Omental fat pad (tissue), 4 donors: ENCODE measurements around the gene COL6A1. TPM values are rescaled to one million over a fixed set of nuclear protein-coding genes. Genes with fewer than 3 reads are reported as not detected.

Source experiments
- ATAC-seq: fragments of 150-250 bp; one replicate; pipeline ENCODE4 v1.9.1; 2016; ENCODE audit warnings: mild to moderate bottlenecking, moderate library complexity; ENCODE audit not compliant: low FRiP score
- DNase-seq: peaks from one replicate; pipeline ENCODE4 v3.0.0-alpha.2; 2019; ENCODE audit warnings: low spot score
- total RNA-seq, 4 donors: library from RNA; depleted of rRNA; stranded (reverse); fragments of >200 nt; gene quantifications; one replicate each; pipeline ENCODE4 v1.1.0, GENCODE V29; 2016
- TF ChIP-seq, protein P1 (sequence below), 3 donors: fragments of 450-650 bp; IDR thresholded peaks; one replicate each; pipeline ENCODE4 v1.5.1; 2016 to 2017; ENCODE audit warnings: antibody characterized with exemption in 3 of 3, mild to moderate bottlenecking in 3 of 3, moderate library complexity in 2 of 3

COL6A1 gene
- total RNA-seq, 4 donors from 2014 or later: 410 to 1,024 (median 521) TPM

DNA sequence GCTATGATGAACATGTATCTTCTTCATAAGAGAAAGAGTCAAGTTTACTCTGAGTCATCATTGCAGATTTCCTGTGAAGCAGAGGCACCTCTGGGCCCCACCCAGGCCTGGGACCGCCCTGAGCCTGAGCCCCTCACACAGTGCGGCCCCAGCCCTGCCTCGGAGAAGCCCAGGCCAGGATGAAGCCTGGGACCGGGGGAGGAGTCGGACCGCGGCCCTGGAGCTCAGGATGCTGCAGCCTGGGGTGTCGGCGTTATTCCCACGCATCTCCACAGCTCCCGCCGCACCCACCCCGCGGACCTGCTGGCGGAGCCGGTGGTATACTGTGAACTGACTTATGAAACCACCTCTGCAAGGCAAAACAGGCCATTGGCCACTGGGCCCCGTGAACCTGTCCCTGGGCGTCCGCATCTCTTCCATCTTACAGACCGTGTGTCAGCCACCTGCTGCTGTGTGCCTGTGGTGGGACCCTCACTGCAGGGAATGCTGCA, 2.4 kb upstream of the COL6A1 start:
- DNase-seq (no peak), ATAC-seq (no peak)
- TF ChIP-seq, protein P1, sequence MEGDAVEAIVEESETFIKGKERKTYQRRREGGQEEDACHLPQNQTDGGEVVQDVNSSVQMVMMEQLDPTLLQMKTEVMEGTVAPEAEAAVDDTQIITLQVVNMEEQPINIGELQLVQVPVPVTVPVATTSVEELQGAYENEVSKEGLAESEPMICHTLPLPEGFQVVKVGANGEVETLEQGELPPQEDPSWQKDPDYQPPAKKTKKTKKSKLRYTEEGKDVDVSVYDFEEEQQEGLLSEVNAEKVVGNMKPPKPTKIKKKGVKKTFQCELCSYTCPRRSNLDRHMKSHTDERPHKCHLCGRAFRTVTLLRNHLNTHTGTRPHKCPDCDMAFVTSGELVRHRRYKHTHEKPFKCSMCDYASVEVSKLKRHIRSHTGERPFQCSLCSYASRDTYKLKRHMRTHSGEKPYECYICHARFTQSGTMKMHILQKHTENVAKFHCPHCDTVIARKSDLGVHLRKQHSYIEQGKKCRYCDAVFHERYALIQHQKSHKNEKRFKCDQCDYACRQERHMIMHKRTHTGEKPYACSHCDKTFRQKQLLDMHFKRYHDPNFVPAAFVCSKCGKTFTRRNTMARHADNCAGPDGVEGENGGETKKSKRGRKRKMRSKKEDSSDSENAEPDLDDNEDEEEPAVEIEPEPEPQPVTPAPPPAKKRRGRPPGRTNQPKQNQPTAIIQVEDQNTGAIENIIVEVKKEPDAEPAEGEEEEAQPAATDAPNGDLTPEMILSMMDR (IDR thresholded peaks at IDR 0.05): no peak

DNA sequence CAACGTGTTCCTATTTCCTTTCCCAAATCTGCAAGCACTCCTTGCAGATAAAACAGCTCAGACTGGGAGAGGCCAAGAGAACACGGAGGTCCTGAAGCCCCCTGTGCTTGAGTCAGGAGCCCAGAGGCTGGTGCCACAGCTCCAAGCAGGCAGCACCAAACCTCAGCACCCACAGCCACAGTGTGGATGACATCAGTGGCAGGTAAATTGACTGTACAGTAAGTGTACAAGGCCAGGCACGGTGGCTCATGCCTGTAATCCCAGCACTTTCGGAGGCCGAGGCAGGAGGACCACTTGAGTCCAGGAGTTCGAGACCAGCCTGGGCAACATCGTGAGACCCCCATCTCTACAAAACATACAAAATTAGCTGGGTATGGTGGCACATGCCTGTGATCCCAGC, 1.9 kb upstream of the COL6A1 start:
- TF ChIP-seq, protein P1 (IDR thresholded peaks at IDR 0.05): no peak
- ATAC-seq: no peak
- no peak for DNase-seq

DNA sequence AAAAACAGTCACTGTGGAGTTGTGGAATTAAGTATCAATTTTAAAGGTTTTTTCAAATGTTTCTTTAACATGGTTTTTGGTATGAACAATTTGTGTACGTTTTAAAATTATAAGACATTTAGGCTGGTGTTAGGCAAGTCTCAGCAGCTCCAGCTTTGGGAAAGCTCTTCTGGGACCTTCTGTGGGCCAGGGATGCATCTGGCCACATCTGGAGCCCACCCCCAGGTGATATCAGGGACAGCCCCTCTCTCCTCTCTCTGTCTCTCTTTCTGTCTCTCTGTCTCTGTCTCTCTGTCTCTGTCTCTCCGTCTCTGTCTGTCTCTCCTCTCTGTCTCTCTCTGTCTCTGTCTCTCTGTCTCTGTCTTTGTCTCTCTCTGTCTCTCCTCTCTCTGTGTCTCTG, 1.3 kb upstream of the COL6A1 start:
- ATAC-seq (no peak), DNase-seq (no peak)
- TF ChIP-seq, protein P1 (IDR thresholded peaks at IDR 0.05): no peak

DNA sequence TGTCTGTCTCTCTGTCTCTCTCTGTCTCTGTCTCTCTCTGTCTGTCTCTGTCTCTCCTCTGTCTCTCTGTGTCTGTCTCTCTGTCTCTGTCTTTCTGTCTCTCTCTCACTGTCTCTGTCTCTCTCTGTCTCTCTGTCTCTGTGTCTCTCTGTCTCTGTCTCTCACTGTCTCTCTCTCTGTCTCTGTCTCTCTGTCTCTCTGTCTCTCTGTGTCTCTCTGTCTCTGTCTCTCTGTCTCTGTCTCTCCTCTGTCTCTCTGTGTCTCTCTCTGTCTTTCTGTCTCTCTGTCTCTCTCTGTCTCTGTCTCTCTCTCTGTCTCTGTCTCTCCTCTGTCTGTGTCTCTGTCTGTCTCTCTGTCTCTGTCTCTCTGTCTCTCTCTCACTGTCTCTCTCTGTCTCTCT, 873 bp upstream of the COL6A1 start:
- no peak for ATAC-seq
- TF ChIP-seq, protein P1 (IDR thresholded peaks at IDR 0.05): no peak
- DNase-seq: no peak

DNA sequence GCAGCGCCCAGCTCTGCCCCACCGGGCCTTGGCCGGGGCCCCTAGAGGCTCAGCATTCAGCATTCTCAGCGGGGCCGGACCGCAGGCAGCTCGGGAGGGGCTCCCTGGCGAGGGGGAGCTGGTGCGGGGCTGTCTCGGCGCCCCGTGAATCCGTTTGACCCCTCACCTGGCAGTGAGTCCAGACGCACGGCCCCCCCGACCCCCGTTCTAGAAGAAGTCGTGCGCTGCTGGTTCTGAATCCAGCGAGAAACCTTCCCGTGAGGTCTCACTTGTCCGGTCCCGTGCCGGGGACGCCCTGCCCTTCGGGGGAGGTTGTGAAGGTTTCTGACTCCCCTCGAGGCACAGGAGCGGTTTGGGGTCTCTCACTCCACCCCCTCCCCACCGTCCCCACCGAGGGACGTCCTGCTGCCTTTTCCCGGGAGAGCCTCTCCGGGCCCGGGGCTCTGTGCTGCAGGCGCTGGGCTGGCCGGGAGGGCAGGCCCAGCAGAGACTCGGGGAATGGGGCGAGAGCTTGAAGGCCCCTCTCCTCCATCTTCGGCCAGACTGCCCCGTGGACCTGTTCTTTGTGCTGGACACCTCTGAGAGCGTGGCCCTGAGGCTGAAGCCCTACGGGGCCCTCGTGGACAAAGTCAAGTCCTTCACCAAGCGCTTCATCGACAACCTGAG, 655 bp downstream of the COL6A1 start:
- DNase-seq: no peak
- TF ChIP-seq, protein P1 (IDR thresholded peaks at IDR 0.05): no peak
- no peak for ATAC-seq

DNA sequence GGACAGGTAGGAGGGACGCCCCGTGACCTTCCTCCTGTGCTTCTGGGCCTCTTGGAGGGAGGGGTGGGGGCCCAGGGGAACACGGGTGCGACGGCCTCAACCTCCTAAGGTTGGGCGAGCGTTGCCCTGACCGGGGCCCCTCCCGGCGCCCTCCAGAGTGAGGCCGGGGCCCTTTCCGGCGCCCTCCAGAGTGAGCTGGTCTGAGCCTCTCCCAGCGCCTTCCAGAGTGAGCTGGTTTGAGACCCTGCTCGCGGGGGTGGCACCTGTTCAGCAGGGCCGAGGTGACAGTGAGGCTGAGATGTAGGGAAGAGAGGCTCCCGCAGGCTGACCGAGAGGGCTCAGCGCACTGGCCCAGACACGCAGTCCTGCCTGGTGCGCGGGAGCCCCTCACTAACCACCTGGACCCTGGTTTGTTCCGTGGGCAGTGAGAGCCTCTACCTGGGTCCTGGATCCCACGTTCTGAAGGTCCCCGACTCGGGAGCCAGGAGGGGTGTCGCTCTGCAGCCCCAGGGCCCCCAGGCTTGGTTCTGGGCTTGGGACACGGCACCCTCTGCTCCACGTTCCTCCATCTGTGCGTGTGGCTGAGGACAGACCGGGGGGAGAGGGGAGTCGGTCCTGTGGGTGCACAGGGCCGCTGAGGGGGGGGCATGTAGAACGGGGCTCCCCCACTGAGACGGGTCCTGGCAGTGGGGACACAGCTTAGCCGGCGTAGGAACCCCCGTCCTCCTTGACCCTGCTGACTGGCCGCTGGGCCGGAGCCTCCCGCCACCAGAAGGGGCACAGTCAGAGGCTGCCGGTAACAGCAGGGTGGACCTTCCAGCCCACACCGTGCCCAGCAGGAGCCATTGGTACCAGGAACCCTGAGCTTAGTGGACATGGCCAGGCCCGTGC, 1.4 kb downstream of the COL6A1 start:
- DNase-seq (no peak), ATAC-seq (no peak)
- TF ChIP-seq, protein P1 (IDR thresholded peaks at IDR 0.05): no peak
